Gastroesophageal sphincter (tissue), 3 donors: Measurements from ENCODE around the gene UGT8.

Experiments
- EP300 ChIP-seq: sonication (generic); formaldehyde crosslinking; IDR thresholded peaks from one replicate; pipeline ENCODE4 v1.6.1; 2017; ENCODE audit warnings: antibody characterized with exemption, mild to moderate bottlenecking
- POLR2AphosphoS5 ChIP-seq: sonication (generic); formaldehyde crosslinking; IDR thresholded peaks from one replicate; pipeline ENCODE4 v1.6.1; 2017; ENCODE audit warnings: antibody characterized with exemption
- TF ChIP-seq, protein P1 (sequence below), 4 experiments: fragments of 200-600 bp in 2 of 4; fragments of 450-650 bp in 2 of 4; sonication (generic) in 1 of 4; IDR thresholded peaks; one replicate each; pipeline ENCODE4 v1.5.1; 2017 to 2019; ENCODE audit warnings: antibody characterized with exemption in 4 of 4, mild to moderate bottlenecking in 2 of 4, moderate library complexity in 2 of 4

DNA sequence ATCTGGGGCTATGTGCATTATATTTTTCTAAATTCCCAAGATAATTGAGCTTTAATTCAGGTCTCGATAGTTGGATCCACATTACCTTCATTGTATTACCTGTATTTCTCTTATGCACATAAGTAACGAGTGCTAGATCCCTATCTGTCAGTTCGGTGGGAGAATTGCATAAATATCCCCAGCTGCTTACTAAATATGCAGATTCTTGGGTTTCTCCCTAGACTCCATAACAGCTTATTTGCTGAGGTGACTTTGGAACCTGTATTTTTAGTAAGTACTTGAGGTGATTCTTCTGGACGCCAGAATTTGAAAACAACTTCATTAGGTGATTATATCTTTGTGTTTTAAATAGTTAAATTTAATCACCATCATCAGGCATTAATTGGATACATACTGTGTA lies 15.0 kb downstream of the UGT8 start:
- TF ChIP-seq, protein P1, sequence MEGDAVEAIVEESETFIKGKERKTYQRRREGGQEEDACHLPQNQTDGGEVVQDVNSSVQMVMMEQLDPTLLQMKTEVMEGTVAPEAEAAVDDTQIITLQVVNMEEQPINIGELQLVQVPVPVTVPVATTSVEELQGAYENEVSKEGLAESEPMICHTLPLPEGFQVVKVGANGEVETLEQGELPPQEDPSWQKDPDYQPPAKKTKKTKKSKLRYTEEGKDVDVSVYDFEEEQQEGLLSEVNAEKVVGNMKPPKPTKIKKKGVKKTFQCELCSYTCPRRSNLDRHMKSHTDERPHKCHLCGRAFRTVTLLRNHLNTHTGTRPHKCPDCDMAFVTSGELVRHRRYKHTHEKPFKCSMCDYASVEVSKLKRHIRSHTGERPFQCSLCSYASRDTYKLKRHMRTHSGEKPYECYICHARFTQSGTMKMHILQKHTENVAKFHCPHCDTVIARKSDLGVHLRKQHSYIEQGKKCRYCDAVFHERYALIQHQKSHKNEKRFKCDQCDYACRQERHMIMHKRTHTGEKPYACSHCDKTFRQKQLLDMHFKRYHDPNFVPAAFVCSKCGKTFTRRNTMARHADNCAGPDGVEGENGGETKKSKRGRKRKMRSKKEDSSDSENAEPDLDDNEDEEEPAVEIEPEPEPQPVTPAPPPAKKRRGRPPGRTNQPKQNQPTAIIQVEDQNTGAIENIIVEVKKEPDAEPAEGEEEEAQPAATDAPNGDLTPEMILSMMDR (IDR thresholded peaks at IDR 0.05) = no peak
- TF ChIP-seq EP300 = no peak
- TF ChIP-seq POLR2AphosphoS5 = no peak
